GM12878 (cell line): ENCODE results near the gene ALPK1. TPM values are rescaled to one million over a fixed set of nuclear protein-coding genes. Genes with fewer than 3 reads are reported as not detected.

Source experiments
- BCL11A ChIP-seq: IDR thresholded peaks from 2 replicates; pipeline ENCODE4 v1.6.1; 2011; ENCODE audit warnings: low read depth, low read length
- CHD1 ChIP-seq: IDR thresholded peaks from 2 replicates; pipeline ENCODE4 v1.6.1; 2012; ENCODE audit warnings: low read depth, low read length, improper control_type of control experiment
- CHD2 ChIP-seq: IDR thresholded peaks from 2 replicates; pipeline ENCODE4 v1.6.1; 2011; ENCODE audit warnings: low read depth, low read length, improper control_type of control experiment, borderline replicate concordance
- CREB1 ChIP-seq: IDR thresholded peaks from 2 replicates; pipeline ENCODE4 v1.6.1; 2012; ENCODE audit warnings: low read depth, mild to moderate bottlenecking, inconsistent platforms
- EGR1 ChIP-seq, 2 experiments: IDR thresholded peaks; 1 replicate in 1 of 2; 2 replicates in 1 of 2; pipeline ENCODE4 v1.6.1; 2011 to 2012; ENCODE audit warnings: low read depth in 2 of 2, low read length in 2 of 2, borderline replicate concordance in 1 of 2, mild to moderate bottlenecking in 1 of 2, moderate library complexity in 1 of 2
- FOS ChIP-seq: IDR thresholded peaks from 3 replicates; pipeline ENCODE4 v1.6.1; 2011; ENCODE audit warnings: borderline replicate concordance; ENCODE audit not compliant: insufficient read length; ENCODE audit errors: extremely low read depth
- GABPA ChIP-seq: IDR thresholded peaks from 2 replicates; pipeline ENCODE4 v1.6.1; 2014; ENCODE audit warnings: antibody characterized with exemption, low read depth, mild to moderate bottlenecking, inconsistent platforms
- HDGF ChIP-seq: fragments of 450-650 bp; IDR thresholded peaks from 2 replicates; pipeline ENCODE4 v1.6.1; 2016; ENCODE audit warnings: antibody characterized with exemption
- IKZF2 ChIP-seq, 2 experiments: fragments of 450-650 bp; IDR thresholded peaks; 2 replicates each; pipeline ENCODE4 v1.6.1; 2017; ENCODE audit warnings: mild to moderate bottlenecking in 2 of 2, moderate library complexity in 2 of 2
- IRF4 ChIP-seq: IDR thresholded peaks from 2 replicates; pipeline ENCODE4 v1.6.1; 2011; ENCODE audit warnings: low read depth, low read length
- JUND ChIP-seq: IDR thresholded peaks from 2 replicates; pipeline ENCODE4 v1.6.1; 2012; ENCODE audit warnings: low read depth, mild to moderate bottlenecking, low read length, improper control_type of control experiment, moderate library complexity
- MEF2B ChIP-seq: fragments of 450-650 bp; IDR thresholded peaks from 2 replicates; pipeline ENCODE4 v1.6.1; 2018; ENCODE audit warnings: mild to moderate bottlenecking, moderate library complexity; ENCODE audit not compliant: partially characterized antibody, poor library complexity, severe bottlenecking
- NFIC ChIP-seq: IDR thresholded peaks from 2 replicates; pipeline ENCODE4 v1.6.1; 2012; ENCODE audit warnings: low read depth, mild to moderate bottlenecking, inconsistent platforms, low read length, moderate library complexity
- NFYB ChIP-seq: IDR thresholded peaks from 2 replicates; pipeline ENCODE4 v1.6.1; 2011; ENCODE audit warnings: low read depth, mild to moderate bottlenecking, low read length, improper control_type of control experiment, moderate library complexity; ENCODE audit not compliant: insufficient read depth
- NR2C1 ChIP-seq: fragments of 450-650 bp; IDR thresholded peaks from 2 replicates; pipeline ENCODE4 v1.6.1; 2017; ENCODE audit warnings: antibody characterized with exemption, mild to moderate bottlenecking, moderate library complexity
- SPI1 ChIP-seq: IDR thresholded peaks from 2 replicates; pipeline ENCODE4 v1.6.1; 2011; ENCODE audit warnings: low read depth, mild to moderate bottlenecking, low read length, moderate library complexity, borderline replicate concordance; ENCODE audit not compliant: insufficient read depth
- SREBF1 ChIP-seq: IDR thresholded peaks from 2 replicates; pipeline ENCODE4 v1.6.1; 2012; ENCODE audit warnings: mild to moderate bottlenecking, low read length
- SUZ12 ChIP-seq: fragments of 200-600 bp; sonication (generic); IDR thresholded peaks from one replicate; pipeline ENCODE4 v1.6.1; 2018; ENCODE audit warnings: antibody characterized with exemption, mild to moderate bottlenecking; ENCODE audit not compliant: unreplicated experiment
- TCF3 ChIP-seq: IDR thresholded peaks from 2 replicates; pipeline ENCODE4 v1.6.1; 2012; ENCODE audit warnings: low read depth, mild to moderate bottlenecking, low read length, borderline replicate concordance; ENCODE audit not compliant: insufficient read depth
- YBX1 ChIP-seq: fragments of 450-650 bp; IDR thresholded peaks from 2 replicates; pipeline ENCODE4 v1.6.1; 2016; ENCODE audit warnings: antibody characterized with exemption
- ZNF24 ChIP-seq: fragments of 450-650 bp; IDR thresholded peaks from 2 replicates; pipeline ENCODE4 v1.6.1; 2017; ENCODE audit warnings: antibody characterized with exemption, mild to moderate bottlenecking
- polyA plus RNA-seq, 11 experiments: library from polyadenylated mRNA; depleted of rRNA in 4 of 11; unstranded in 6 of 11; stranded (reverse) in 5 of 11; fragments of >200 nt; fragmentation: Nextera tagmentation in 4 of 11; fragmentation: Illumina TruSeq in 1 of 11; extraction: Ambion mirVana in 4 of 11; extraction: Trizol in 1 of 11; gene quantifications; 1 replicate in 1 of 11; 2 replicates in 10 of 11; pipeline versions ENCODE4 v1.2.1 to v1.2.3, GENCODE V29; 2011 to 2016; ENCODE audit warnings: inconsistent platforms in 2 of 11, missing spikeins in 2 of 11, low read depth in 1 of 11
- total RNA-seq, 4 experiments: library from RNA; depleted of rRNA in 3 of 4; stranded (reverse); fragments of >200 nt in 3 of 4; fragmentation: Illumina TruSeq in 1 of 4; extraction: Trizol in 1 of 4; gene quantifications; 2 replicates each; pipeline versions ENCODE4 v1.2.1 to v1.2.3, GENCODE V29; 2013 to 2021
- TF ChIP-seq, protein P1 (sequence below): fragments of 450-650 bp; IDR thresholded peaks from 2 replicates; pipeline ENCODE4 v1.6.1; 2016; ENCODE audit warnings: mild to moderate bottlenecking, moderate library complexity, borderline replicate concordance
- TF ChIP-seq, protein P2 (sequence below): fragments of 450-650 bp; IDR thresholded peaks from 2 replicates; pipeline ENCODE4 v1.6.1; 2017; ENCODE audit warnings: low read depth, mild to moderate bottlenecking, moderate library complexity
- TF ChIP-seq, protein P3 (sequence below): IDR thresholded peaks from 2 replicates; pipeline ENCODE4 v1.6.1; 2012; ENCODE audit warnings: low read depth, low read length, improper control_type of control experiment

Gene ALPK1
- total and polyA plus RNA-seq, 10 of the 15 experiments (the other 5 are each of a cell fraction or from before 2014, with no cell fraction given): 8.5 to 32.3 (median 22.6) TPM

DNA sequence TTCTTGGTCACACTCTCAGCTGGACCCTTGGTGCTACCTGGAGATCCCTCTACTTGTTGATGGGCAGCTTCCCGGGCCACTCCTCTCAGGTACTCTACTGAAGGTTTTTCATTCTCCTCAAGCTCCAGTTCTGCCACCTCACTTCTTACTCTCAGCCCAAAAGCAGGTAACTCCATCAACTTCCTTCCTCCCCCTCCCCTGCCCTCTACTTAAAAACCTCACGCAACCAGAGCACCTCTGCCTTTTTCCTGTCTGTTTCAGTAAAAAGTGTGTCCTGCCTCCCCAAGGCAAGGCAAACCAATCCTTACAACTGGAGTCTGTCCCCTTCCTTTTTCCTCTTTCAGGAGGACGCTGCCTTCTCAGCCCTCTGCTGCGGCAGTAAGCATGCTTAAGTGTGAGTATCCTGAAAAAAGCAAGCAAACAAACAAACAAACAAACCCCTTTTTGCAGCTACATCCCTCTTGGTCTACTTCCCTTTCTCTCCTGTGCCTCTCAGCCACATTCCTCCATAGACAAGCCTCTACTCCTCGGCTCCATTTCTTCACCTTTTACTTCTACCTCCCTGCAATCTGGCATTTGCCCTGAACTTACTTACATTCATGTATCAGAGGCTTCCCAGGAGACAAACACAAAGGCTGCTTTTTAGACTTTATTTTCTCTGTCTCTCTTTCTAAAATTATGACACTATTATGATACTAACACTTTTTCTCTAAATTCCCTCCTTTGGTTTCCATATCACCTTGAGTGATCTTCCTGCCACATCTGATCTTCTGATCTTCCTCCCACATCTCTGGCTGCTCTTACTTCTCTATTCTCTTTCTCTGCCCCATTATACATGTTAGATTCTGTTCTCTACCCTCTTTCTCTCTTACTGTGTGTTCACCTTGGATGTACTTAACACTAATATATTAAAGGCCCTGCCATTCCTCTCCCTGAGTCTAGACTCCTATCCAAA lies 5.4 kb downstream of the ALPK1 start (continued):
- TF ChIP-seq, protein P1, sequence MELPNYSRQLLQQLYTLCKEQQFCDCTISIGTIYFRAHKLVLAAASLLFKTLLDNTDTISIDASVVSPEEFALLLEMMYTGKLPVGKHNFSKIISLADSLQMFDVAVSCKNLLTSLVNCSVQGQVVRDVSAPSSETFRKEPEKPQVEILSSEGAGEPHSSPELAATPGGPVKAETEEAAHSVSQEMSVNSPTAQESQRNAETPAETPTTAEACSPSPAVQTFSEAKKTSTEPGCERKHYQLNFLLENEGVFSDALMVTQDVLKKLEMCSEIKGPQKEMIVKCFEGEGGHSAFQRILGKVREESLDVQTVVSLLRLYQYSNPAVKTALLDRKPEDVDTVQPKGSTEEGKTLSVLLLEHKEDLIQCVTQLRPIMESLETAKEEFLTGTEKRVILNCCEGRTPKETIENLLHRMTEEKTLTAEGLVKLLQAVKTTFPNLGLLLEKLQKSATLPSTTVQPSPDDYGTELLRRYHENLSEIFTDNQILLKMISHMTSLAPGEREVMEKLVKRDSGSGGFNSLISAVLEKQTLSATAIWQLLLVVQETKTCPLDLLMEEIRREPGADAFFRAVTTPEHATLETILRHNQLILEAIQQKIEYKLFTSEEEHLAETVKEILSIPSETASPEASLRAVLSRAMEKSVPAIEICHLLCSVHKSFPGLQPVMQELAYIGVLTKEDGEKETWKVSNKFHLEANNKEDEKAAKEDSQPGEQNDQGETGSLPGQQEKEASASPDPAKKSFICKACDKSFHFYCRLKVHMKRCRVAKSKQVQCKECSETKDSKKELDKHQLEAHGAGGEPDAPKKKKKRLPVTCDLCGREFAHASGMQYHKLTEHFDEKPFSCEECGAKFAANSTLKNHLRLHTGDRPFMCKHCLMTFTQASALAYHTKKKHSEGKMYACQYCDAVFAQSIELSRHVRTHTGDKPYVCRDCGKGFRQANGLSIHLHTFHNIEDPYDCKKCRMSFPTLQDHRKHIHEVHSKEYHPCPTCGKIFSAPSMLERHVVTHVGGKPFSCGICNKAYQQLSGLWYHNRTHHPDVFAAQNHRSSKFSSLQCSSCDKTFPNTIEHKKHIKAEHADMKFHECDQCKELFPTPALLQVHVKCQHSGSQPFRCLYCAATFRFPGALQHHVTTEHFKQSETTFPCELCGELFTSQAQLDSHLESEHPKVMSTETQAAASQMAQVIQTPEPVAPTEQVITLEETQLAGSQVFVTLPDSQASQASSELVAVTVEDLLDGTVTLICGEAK: no peak
- TF ChIP-seq CHD2 (no peak), TCF3 (no peak), GABPA (no peak), EGR1 (IDR thresholded peaks at IDR 0.05; ENCODE audit: borderline replicate concordance in 1 of 2, low read depth in 2 of 2, low read length in 2 of 2) (no peak), JUND (no peak), HDGF (0 out of 2 replicates have a peak, but pooled peaks have one; percentile 68), MEF2B (peak; percentile 14), NFYB (no peak), SUZ12 (no peak), NR2C1 (no peak), CREB1 (no peak), BCL11A (no peak), SPI1 (no peak), ZNF24 (no peak), FOS (no peak), YBX1 (no peak), SREBF1 (no peak), IRF4 (no peak), IKZF2 (IDR thresholded peaks at IDR 0.05) (peak; percentile 67; a peak in 3 of 4 replicates), NFIC (no peak), CHD1 (no peak)
- TF ChIP-seq, protein P2, sequence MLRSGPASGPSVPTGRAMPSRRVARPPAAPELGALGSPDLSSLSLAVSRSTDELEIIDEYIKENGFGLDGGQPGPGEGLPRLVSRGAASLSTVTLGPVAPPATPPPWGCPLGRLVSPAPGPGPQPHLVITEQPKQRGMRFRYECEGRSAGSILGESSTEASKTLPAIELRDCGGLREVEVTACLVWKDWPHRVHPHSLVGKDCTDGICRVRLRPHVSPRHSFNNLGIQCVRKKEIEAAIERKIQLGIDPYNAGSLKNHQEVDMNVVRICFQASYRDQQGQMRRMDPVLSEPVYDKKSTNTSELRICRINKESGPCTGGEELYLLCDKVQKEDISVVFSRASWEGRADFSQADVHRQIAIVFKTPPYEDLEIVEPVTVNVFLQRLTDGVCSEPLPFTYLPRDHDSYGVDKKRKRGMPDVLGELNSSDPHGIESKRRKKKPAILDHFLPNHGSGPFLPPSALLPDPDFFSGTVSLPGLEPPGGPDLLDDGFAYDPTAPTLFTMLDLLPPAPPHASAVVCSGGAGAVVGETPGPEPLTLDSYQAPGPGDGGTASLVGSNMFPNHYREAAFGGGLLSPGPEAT: peak; percentile 63; the same call in 1 of the 2 replicates
- TF ChIP-seq, protein P3, sequence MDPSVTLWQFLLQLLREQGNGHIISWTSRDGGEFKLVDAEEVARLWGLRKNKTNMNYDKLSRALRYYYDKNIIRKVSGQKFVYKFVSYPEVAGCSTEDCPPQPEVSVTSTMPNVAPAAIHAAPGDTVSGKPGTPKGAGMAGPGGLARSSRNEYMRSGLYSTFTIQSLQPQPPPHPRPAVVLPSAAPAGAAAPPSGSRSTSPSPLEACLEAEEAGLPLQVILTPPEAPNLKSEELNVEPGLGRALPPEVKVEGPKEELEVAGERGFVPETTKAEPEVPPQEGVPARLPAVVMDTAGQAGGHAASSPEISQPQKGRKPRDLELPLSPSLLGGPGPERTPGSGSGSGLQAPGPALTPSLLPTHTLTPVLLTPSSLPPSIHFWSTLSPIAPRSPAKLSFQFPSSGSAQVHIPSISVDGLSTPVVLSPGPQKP: no peak
